ENCODE data around the gene HSD17B12.

DNA sequence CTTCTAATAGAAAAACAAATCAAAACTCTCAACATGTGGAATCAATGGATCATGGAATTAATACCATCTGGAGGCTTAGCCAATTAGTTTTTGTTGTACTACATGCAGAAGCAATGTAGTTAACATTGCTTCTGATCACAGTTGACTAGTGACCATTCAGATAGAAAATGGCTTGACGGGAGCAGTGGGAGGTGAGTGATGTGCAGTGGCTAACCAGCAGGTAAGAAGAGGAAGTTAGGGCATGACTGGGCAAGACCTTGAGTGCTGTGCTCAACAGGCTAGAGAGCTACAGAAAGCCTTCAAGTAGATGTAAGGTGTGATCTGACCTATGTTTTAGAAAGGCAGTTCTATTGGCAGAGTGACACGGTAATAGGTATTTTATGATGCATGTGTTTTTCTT lies 139.4 kb downstream of the HSD17B12 start:
- TF ChIP-seq, protein P1, sequence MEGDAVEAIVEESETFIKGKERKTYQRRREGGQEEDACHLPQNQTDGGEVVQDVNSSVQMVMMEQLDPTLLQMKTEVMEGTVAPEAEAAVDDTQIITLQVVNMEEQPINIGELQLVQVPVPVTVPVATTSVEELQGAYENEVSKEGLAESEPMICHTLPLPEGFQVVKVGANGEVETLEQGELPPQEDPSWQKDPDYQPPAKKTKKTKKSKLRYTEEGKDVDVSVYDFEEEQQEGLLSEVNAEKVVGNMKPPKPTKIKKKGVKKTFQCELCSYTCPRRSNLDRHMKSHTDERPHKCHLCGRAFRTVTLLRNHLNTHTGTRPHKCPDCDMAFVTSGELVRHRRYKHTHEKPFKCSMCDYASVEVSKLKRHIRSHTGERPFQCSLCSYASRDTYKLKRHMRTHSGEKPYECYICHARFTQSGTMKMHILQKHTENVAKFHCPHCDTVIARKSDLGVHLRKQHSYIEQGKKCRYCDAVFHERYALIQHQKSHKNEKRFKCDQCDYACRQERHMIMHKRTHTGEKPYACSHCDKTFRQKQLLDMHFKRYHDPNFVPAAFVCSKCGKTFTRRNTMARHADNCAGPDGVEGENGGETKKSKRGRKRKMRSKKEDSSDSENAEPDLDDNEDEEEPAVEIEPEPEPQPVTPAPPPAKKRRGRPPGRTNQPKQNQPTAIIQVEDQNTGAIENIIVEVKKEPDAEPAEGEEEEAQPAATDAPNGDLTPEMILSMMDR (IDR thresholded peaks at IDR 0.05), result no peak
- TF ChIP-seq POLR2A (IDR thresholded peaks at IDR 0.05), result no peak
